Astrocyte (in vitro differentiated cells and primary cell): Measurements from ENCODE around the gene NTN1. TPM values are rescaled to one million over a fixed set of nuclear protein-coding genes. Genes with fewer than 3 reads are reported as not detected.

Experiments
- DNase-seq: peaks from one replicate; pipeline ENCODE4 v3.0.0-alpha.2; 2010; ENCODE audit warnings: low read depth
- FAIRE-seq: peaks from 2 replicates; lab custom pipeline; 2011; peaks lifted over from hg19 to GRCh38; lab: Jason Lieb, UNC
- H2AFZ ChIP-seq: 2 replicates; pipeline ENCODE4 v1.6.0; 2012; ENCODE audit warnings: low read depth, low read length, inconsistent platforms
- H3K27ac ChIP-seq: 2 replicates; pipeline ENCODE4 v1.5.1; 2011; ENCODE audit warnings: low read depth, low read length, inconsistent platforms
- H3K27me3 ChIP-seq: 2 replicates; pipeline ENCODE4 v1.6.0; 2011; ENCODE audit warnings: low read length, inconsistent platforms; ENCODE audit not compliant: insufficient read depth
- H3K36me3 ChIP-seq: 2 replicates; pipeline ENCODE4 v1.5.1; 2011; ENCODE audit warnings: low read length, inconsistent platforms; ENCODE audit not compliant: insufficient read depth
- H3K4me1 ChIP-seq: 2 replicates; pipeline ENCODE4 v1.5.1; 2011; ENCODE audit warnings: low read length, inconsistent platforms; ENCODE audit not compliant: insufficient read depth
- H3K4me2 ChIP-seq: 2 replicates; pipeline ENCODE4 v1.6.0; 2012; ENCODE audit warnings: low read length, inconsistent platforms
- H3K4me3 ChIP-seq: 2 replicates; pipeline ENCODE4 v1.5.1; 2011; ENCODE audit warnings: low read depth, mild to moderate bottlenecking, low read length, inconsistent platforms; ENCODE audit not compliant: insufficient read depth
- H3K79me2 ChIP-seq: 2 replicates; pipeline ENCODE4 v1.6.0; 2012; ENCODE audit warnings: mild to moderate bottlenecking, low read length, inconsistent platforms; ENCODE audit not compliant: insufficient read depth
- H3K9ac ChIP-seq: 2 replicates; pipeline ENCODE4 v1.6.0; 2012; ENCODE audit warnings: mild to moderate bottlenecking, low read length, inconsistent platforms
- H3K9me3 ChIP-seq: 2 replicates; pipeline ENCODE4 v1.5.1; 2012; ENCODE audit warnings: low read depth, mild to moderate bottlenecking, low read length, inconsistent platforms; ENCODE audit not compliant: insufficient read depth
- H4K20me1 ChIP-seq: 2 replicates; pipeline ENCODE4 v1.6.0; 2012; ENCODE audit warnings: low read length, inconsistent platforms; ENCODE audit not compliant: insufficient read depth
- H3K27ac Mint-ChIP-seq: one replicate; pipeline ENCODE4 v1.8.0; 2021; ENCODE audit warnings: mild to moderate bottlenecking, mixed read lengths; ENCODE audit not compliant: unreplicated experiment
- H3K27me3 Mint-ChIP-seq: one replicate; pipeline ENCODE4 v1.8.0; 2021; ENCODE audit warnings: low read depth, mixed read lengths; ENCODE audit not compliant: unreplicated experiment
- H3K36me3 Mint-ChIP-seq: one replicate; pipeline ENCODE4 v1.8.0; 2021; ENCODE audit warnings: low read depth, mixed read lengths; ENCODE audit not compliant: unreplicated experiment
- H3K4me1 Mint-ChIP-seq: one replicate; pipeline ENCODE4 v1.8.0; 2021; ENCODE audit warnings: low read depth, mixed read lengths; ENCODE audit not compliant: unreplicated experiment
- H3K4me3 Mint-ChIP-seq: one replicate; pipeline ENCODE4 v1.8.0; 2021; ENCODE audit warnings: mild to moderate bottlenecking, moderate library complexity, mixed read lengths; ENCODE audit not compliant: unreplicated experiment
- H3K9me3 Mint-ChIP-seq: one replicate; pipeline ENCODE4 v1.8.0; 2021; ENCODE audit warnings: mild to moderate bottlenecking, mixed read lengths; ENCODE audit not compliant: unreplicated experiment
- EZH2 ChIP-seq: IDR thresholded peaks from 2 replicates; pipeline ENCODE4 v1.6.1; 2012; ENCODE audit warnings: mild to moderate bottlenecking, low read length, inconsistent platforms; ENCODE audit not compliant: insufficient read depth
- total RNA-seq: library from RNA; stranded (reverse); gene quantifications from 2 replicates; pipeline ENCODE4 v1.2.1, GENCODE V29; 2021
- TF ChIP-seq, protein P1 (sequence below): IDR thresholded peaks from 2 replicates; pipeline ENCODE4 v1.5.1; 2011; ENCODE audit warnings: low read depth, mild to moderate bottlenecking, inconsistent platforms, low read length, moderate library complexity; ENCODE audit not compliant: insufficient read depth

The NTN1 gene
- total RNA-seq, 1 donor from 2014 or later, result 9.8 TPM

DNA sequence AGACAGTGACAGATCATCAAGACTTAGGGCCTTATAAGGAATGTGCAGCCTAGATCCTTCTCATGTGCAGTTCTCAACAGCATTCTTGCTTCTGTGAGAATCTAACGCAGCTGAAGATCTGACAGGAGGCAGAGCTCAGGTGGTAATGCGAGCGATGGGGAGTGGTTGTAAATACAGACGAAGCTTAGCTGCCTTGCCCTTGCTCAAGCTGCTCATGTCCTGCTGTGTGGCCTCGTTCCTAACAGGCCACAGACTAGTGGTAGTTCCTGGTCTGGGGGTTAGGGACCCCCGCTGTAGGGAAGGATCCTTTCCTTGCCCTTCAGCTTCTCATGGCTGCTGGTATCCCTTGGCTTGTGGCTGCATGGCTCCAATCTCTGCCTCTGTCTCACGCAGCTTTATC, 10.3 kb upstream of the NTN1 start:
- DNase-seq (no peak), FAIRE-seq (no peak)
- no peak overlapping the region for H3K27ac Mint-ChIP-seq
- Histone ChIP-seq H3K79me2 (no peaks in the 10 kb centered on the region), H3K9me3 (no peaks in the 10 kb centered on the region), H3K27ac (no peak overlapping the region), H3K4me2 (no peak overlapping the region), H3K9ac (no peak overlapping the region), H3K27me3 (peaks cover 5% of the 10 kb centered on the region), H3K4me1 (no peaks in the 10 kb centered on the region), H3K36me3 (no peaks in the 10 kb centered on the region), H4K20me1 (no peaks in the 10 kb centered on the region), H3K4me3 (no peak overlapping the region), H2AFZ (no peak overlapping the region)
- peaks cover 50% of the 10 kb centered on the region for H3K27me3 Mint-ChIP-seq
- no peak overlapping the region for H3K4me3 Mint-ChIP-seq
- no peaks in the 10 kb centered on the region for H3K4me1 Mint-ChIP-seq
- no peaks in the 10 kb centered on the region for H3K36me3 Mint-ChIP-seq
- no peak for TF ChIP-seq EZH2
- TF ChIP-seq, protein P1, sequence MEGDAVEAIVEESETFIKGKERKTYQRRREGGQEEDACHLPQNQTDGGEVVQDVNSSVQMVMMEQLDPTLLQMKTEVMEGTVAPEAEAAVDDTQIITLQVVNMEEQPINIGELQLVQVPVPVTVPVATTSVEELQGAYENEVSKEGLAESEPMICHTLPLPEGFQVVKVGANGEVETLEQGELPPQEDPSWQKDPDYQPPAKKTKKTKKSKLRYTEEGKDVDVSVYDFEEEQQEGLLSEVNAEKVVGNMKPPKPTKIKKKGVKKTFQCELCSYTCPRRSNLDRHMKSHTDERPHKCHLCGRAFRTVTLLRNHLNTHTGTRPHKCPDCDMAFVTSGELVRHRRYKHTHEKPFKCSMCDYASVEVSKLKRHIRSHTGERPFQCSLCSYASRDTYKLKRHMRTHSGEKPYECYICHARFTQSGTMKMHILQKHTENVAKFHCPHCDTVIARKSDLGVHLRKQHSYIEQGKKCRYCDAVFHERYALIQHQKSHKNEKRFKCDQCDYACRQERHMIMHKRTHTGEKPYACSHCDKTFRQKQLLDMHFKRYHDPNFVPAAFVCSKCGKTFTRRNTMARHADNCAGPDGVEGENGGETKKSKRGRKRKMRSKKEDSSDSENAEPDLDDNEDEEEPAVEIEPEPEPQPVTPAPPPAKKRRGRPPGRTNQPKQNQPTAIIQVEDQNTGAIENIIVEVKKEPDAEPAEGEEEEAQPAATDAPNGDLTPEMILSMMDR, result no peak
- peaks cover 8% of the 10 kb centered on the region for H3K9me3 Mint-ChIP-seq

DNA sequence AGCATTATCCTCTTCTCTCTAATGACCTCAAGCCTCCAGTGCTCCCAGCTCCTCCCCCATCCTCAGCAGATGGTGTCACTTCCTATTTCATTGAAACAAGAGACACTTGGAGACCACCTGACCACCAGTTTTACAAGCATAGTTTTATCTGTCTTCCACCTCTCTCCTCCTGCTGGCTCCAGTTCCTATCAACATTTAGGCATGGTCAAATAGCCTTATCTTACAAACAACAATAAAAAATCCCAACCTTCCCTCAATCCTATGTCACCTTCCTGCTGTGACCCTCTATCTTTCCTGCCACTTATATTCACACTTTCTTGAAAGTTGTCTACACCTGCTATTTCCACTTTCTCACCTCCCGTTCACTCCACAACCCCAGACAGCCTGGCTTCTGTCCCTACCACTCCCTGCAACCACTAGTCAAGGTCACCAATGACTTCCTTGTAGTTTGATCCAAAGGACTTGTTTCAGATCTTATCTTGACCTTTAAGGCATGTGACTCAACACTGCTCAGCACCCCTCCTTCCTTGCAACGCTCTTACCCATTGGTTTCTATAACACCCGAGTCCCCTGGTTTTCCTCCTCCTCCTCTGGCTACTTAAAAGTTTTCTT, 4.3 kb upstream of the NTN1 start:
- no peak for DNase-seq
- TF ChIP-seq, protein P1, result no peak
- no peak for TF ChIP-seq EZH2
- no peak overlapping the region for H3K4me3 Mint-ChIP-seq
- Histone ChIP-seq H4K20me1 (no peaks in the 10 kb centered on the region), H3K36me3 (no peaks in the 10 kb centered on the region), H3K9me3 (no peaks in the 10 kb centered on the region), H3K27ac (no peak overlapping the region), H3K79me2 (no peaks in the 10 kb centered on the region), H3K4me2 (no peak overlapping the region), H2AFZ (no peak overlapping the region), H3K4me1 (peaks cover 2% of the 10 kb centered on the region), H3K27me3 (peaks cover 22% of the 10 kb centered on the region), H3K9ac (no peak overlapping the region), H3K4me3 (no peak overlapping the region)
- H3K27ac Mint-ChIP-seq, result no peak overlapping the region
- no peaks in the 10 kb centered on the region for H3K36me3 Mint-ChIP-seq
- FAIRE-seq, result no peak
- H3K4me1 Mint-ChIP-seq, result no peaks in the 10 kb centered on the region
- H3K9me3 Mint-ChIP-seq, result peaks cover 4% of the 10 kb centered on the region
- peaks cover 32% of the 10 kb centered on the region for H3K27me3 Mint-ChIP-seq

DNA sequence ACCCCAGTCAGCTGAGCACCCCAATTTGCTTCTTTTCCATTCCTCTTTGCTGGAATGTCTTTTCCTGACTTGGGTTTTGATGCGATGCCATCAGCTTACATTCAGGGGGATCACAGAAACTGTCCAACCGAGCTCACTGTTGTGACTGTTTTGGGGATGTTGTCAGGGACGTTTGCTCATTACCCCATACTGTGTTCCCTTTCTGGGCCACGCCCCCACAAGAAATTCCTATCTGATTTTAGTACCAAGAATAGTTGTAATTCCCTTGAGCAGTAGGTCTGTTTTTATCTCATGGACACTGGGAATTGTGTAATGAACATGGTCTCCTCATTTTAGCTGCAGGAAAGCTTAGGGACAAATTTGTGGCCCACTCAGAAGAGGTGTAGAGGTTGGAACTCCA, 2.6 kb upstream of the NTN1 start:
- Mint-ChIP-seq H3K4me3 (no peak overlapping the region), H3K27ac (no peak overlapping the region), H3K27me3 (peaks cover 31% of the 10 kb centered on the region), H3K4me1 (peaks cover 2% of the 10 kb centered on the region), H3K9me3 (no peaks in the 10 kb centered on the region), H3K36me3 (no peaks in the 10 kb centered on the region)
- Histone ChIP-seq H3K36me3 (no peaks in the 10 kb centered on the region), H4K20me1 (peaks cover 10% of the 10 kb centered on the region), H2AFZ (no peak overlapping the region), H3K4me1 (peaks cover 12% of the 10 kb centered on the region), H3K4me3 (no peak overlapping the region), H3K27me3 (peaks cover 34% of the 10 kb centered on the region), H3K27ac (no peak overlapping the region), H3K4me2 (no peak overlapping the region), H3K9me3 (peaks cover 2% of the 10 kb centered on the region), H3K9ac (no peak overlapping the region), H3K79me2 (no peaks in the 10 kb centered on the region)
- FAIRE-seq (no peak), DNase-seq (no peak)
- TF ChIP-seq, protein P1, result no peak
- no peak for TF ChIP-seq EZH2
